ENCODE measurements around the gene MAPKBP1. TPM values are rescaled to one million over a fixed set of nuclear protein-coding genes. Genes with fewer than 3 reads are reported as not detected.

The MAPKBP1 gene
- polyA plus RNA-seq, 2 of the 4 experiments (the other 2 are of a cell fraction): 2.5 to 6.1 TPM

- H3K9me3 ChIP-seq: no peaks in the 10 kb centered on the region
- peak; percentile 88 for TF ChIP-seq MAFK (IDR thresholded peaks at IDR 0.05; ENCODE audit: partially characterized antibody)
- TF ChIP-seq GATA3 (IDR thresholded peaks at IDR 0.05; ENCODE audit: borderline replicate concordance): no peak
- TF ChIP-seq NR3C1 (IDR thresholded peaks at IDR 0.05): no peak
- no peak for TF ChIP-seq BHLHE40 (IDR thresholded peaks at IDR 0.05; ENCODE audit: low read depth, low read length)
- no peaks in the 10 kb centered on the region for H3K4me1 ChIP-seq
- no peak overlapping the region for H3K4me3 ChIP-seq
- DNase-seq (ENCODE audit: low read depth in 1 of 2, low spot score in 1 of 2) (no peak), ATAC-seq (no peak), FAIRE-seq (no peak)
- 100% methylated on average over 1 of the region's 1 CpG for WGBS (ENCODE audit: missing lambda C conversion rate)
- no peak overlapping the region for H3K27ac ChIP-seq
- POLR2A ChIA-PET: no interaction called here
- no peak overlapping the region for H3K4me2 ChIP-seq
- CTCF ChIA-PET: no interaction called here
Measured at GRCh38 chr15:41732483-41732882, 41.8 kb upstream of the MAPKBP1 start.

- POLR2A ChIA-PET: no interaction called here
- no peaks in the 10 kb centered on the region for H3K9me3 ChIP-seq
- H3K4me1 ChIP-seq: no peaks in the 10 kb centered on the region
- 88% methylated on average over 4 of the region's 4 CpGs for WGBS (ENCODE audit: missing lambda C conversion rate)
- FAIRE-seq (no peak), ATAC-seq (no peak), DNase-seq (ENCODE audit: low read depth in 1 of 2, low spot score in 1 of 2) (no peak)
- no peak overlapping the region for H3K4me2 ChIP-seq
- CTCF ChIA-PET: no interaction called here
- H3K4me3 ChIP-seq: no peak overlapping the region
- no peak overlapping the region for H3K27ac ChIP-seq
- TF ChIP-seq, protein P1, sequence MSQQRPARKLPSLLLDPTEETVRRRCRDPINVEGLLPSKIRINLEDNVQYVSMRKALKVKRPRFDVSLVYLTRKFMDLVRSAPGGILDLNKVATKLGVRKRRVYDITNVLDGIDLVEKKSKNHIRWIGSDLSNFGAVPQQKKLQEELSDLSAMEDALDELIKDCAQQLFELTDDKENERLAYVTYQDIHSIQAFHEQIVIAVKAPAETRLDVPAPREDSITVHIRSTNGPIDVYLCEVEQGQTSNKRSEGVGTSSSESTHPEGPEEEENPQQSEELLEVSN (IDR thresholded peaks at IDR 0.05; ENCODE audit: borderline replicate concordance, low read depth): no peak
- TF ChIP-seq POLR2A (IDR thresholded peaks at IDR 0.05; ENCODE audit: low read length) (no peak), RARB (CRISPR knock-in tag; IDR thresholded peaks at IDR 0.05) (no peak), GATA3 (IDR thresholded peaks at IDR 0.05; ENCODE audit: borderline replicate concordance) (no peak), EHMT2 (IDR thresholded peaks at IDR 0.05; ENCODE audit: low read depth) (no peak), EP300 (IDR thresholded peaks at IDR 0.05) (no peak), NPAS2 (CRISPR knock-in tag; IDR thresholded peaks at IDR 0.05; ENCODE audit: borderline replicate concordance) (no peak), RFX5 (IDR thresholded peaks at IDR 0.05) (no peak), ZC3H11A (IDR thresholded peaks at IDR 0.05) (no peak), SREBF2 (IDR thresholded peaks at IDR 0.05) (no peak), TP53 (CRISPR knock-in tag; IDR thresholded peaks at IDR 0.05) (no peak), ZNF302 (CRISPR knock-in tag; IDR thresholded peaks at IDR 0.05) (no peak), CHD4 (IDR thresholded peaks at IDR 0.05; ENCODE audit: borderline replicate concordance) (no peak), KDM5A (IDR thresholded peaks at IDR 0.05) (no peak), JUN (IDR thresholded peaks at IDR 0.05) (no peak), HMGXB4 (CRISPR knock-in tag; IDR thresholded peaks at IDR 0.05; ENCODE audit: borderline replicate concordance) (no peak)
- TF ChIP-seq, protein P2, sequence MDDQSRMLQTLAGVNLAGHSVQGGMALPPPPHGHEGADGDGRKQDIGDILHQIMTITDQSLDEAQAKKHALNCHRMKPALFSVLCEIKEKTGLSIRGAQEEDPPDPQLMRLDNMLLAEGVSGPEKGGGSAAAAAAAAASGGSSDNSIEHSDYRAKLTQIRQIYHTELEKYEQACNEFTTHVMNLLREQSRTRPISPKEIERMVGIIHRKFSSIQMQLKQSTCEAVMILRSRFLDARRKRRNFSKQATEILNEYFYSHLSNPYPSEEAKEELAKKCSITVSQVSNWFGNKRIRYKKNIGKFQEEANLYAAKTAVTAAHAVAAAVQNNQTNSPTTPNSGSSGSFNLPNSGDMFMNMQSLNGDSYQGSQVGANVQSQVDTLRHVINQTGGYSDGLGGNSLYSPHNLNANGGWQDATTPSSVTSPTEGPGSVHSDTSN (IDR thresholded peaks at IDR 0.05): no peak
Measured at GRCh38 chr15:41734079-41734478, 40.2 kb upstream of the MAPKBP1 start.

GRCh38 chr15:41735046-41735445 lies 39.2 kb upstream of the MAPKBP1 start:
- H3K4me2 ChIP-seq: no peak overlapping the region
- FAIRE-seq (no peak), DNase-seq (ENCODE audit: low read depth in 1 of 2, low spot score in 1 of 2) (no peak), ATAC-seq (no peak)
- CTCF ChIA-PET: interaction anchor here (1.1 kb wide), 1 partner anchor 21 kb away, joined by 3 read pairs; no protein-coding TSS in a partner anchor
- POLR2A ChIA-PET: no interaction called here
- no peak overlapping the region for H3K4me3 ChIP-seq
- no peak overlapping the region for H3K27ac ChIP-seq
- no peaks in the 10 kb centered on the region for H3K4me1 ChIP-seq
- H3K9me3 ChIP-seq: no peaks in the 10 kb centered on the region
- 79% methylated on average over 4 of the region's 4 CpGs for WGBS (ENCODE audit: missing lambda C conversion rate)
- TF ChIP-seq SREBF2 (IDR thresholded peaks at IDR 0.05) (no peak), SMC3 (IDR thresholded peaks at IDR 0.05) (no peak), HEYL (CRISPR knock-in tag; IDR thresholded peaks at IDR 0.05) (no peak), PHF8 (IDR thresholded peaks at IDR 0.05; ENCODE audit: borderline replicate concordance, low read depth) (no peak), HDAC2 (IDR thresholded peaks at IDR 0.05) (no peak), ZNF302 (CRISPR knock-in tag; IDR thresholded peaks at IDR 0.05) (no peak), POLR2A (IDR thresholded peaks at IDR 0.05; ENCODE audit: low read length) (no peak), HMGXB4 (CRISPR knock-in tag; IDR thresholded peaks at IDR 0.05; ENCODE audit: borderline replicate concordance) (no peak), ZFP36 (IDR thresholded peaks at IDR 0.05; ENCODE audit: borderline replicate concordance, partially characterized antibody) (no peak), FOSL2 (IDR thresholded peaks at IDR 0.05) (no peak), FOSL2 (CRISPR knock-in tag; IDR thresholded peaks at IDR 0.05) (no peak), GATA3 (IDR thresholded peaks at IDR 0.05; ENCODE audit: borderline replicate concordance) (no peak), KDM1A (IDR thresholded peaks at IDR 0.05; ENCODE audit: low read depth) (no peak), EHMT2 (IDR thresholded peaks at IDR 0.05; ENCODE audit: low read depth) (no peak), NPAS2 (CRISPR knock-in tag; IDR thresholded peaks at IDR 0.05; ENCODE audit: borderline replicate concordance) (no peak)
- TF ChIP-seq, protein P3, sequence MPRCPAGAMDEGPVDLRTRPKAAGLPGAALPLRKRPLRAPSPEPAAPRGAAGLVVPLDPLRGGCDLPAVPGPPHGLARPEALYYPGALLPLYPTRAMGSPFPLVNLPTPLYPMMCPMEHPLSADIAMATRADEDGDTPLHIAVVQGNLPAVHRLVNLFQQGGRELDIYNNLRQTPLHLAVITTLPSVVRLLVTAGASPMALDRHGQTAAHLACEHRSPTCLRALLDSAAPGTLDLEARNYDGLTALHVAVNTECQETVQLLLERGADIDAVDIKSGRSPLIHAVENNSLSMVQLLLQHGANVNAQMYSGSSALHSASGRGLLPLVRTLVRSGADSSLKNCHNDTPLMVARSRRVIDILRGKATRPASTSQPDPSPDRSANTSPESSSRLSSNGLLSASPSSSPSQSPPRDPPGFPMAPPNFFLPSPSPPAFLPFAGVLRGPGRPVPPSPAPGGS (IDR thresholded peaks at IDR 0.05): no peak
- TF ChIP-seq, protein P4, sequence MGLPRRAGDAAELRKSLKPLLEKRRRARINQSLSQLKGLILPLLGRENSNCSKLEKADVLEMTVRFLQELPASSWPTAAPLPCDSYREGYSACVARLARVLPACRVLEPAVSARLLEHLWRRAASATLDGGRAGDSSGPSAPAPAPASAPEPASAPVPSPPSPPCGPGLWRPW (IDR thresholded peaks at IDR 0.05): no peak

All from A549 (cell line).